Left ventricle myocardium superior (tissue), 1 donor: ENCODE measurements around the gene PPOX. TPM values are rescaled to one million over a fixed set of nuclear protein-coding genes. Genes with fewer than 3 reads are reported as not detected.

Experiments
- ATAC-seq: fragments of 200-7000 bp; cut with Tn5 transposase; one replicate; pipeline ENCODE4 v1.9.1; 2020; ENCODE audit warnings: mild to moderate bottlenecking, moderate library complexity
- DNase-seq: peaks from one replicate; pipeline ENCODE4 v3.0.0-alpha.2; 2020
- intact Hi-C: fragments of 100-400 bp; cut with micrococcal nuclease; formaldehyde crosslinking; loops from one replicate; pipeline ENCODE4 v1.11.0; 2022
- total RNA-seq: library from RNA; stranded (reverse); fragmentation: NEBNext Ultra II Directional; extraction: Animal tissue kit (Norgen Biotek cat#: 25700); gene quantifications from one replicate; pipeline ENCODE4 v1.2.1, GENCODE V29; 2021
- donor health status: DM: no; HTN: yes; CAD: no; lungs with severe emphysema.

The PPOX gene
- total RNA-seq, 1 donor from 2014 or later: 10.7 TPM

DNA sequence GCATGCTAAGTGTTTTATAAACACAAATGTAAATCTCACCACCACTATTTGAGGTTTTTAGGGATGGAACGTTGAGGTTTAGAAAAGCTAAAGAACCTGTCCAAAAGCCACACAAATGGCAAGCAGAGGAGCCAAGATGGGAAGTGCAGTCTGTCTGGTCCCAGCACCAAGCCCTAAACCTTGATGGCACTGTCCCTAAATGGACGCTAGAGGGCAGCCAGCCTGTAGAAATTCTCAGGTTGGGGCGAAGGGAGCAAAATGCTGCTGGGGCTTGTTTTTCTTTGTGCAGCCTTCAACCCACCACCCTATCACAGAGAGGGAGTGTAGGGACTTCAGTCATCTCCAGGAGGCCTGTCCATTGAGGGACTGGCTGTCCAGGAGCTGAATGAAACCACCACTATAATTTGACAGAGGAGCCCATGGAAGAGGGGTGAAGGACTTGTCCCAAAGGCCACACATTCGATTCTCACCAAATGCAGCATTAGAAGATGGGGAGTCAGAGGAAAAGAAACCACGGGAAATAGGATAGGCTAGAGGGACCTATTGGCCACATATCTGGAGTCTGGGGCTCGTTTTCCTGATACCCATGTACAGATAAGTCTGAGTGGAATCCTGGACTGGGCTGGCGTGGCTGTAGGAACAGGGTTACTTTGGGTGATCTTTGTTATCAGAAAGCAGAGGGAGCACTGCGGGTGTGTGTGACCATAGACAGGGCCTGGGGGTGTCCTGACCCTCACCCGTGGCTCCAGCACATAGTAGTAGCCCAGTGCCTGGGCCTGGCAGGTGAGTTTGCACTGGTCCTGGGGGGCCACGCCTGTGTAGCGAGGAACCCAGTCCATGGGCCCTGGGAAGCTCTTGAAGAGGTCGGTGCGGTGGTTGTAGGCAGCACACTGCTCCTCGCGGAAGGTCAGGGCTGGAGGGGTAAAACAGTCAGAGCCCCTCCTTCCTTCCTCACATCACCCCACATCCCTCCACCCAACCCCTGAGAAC, 26.5 kb downstream of the PPOX start:
- DNase-seq: peak; percentile 50
- peak; percentile 62 for ATAC-seq
- intact Hi-C loops: no loop called here

DNA sequence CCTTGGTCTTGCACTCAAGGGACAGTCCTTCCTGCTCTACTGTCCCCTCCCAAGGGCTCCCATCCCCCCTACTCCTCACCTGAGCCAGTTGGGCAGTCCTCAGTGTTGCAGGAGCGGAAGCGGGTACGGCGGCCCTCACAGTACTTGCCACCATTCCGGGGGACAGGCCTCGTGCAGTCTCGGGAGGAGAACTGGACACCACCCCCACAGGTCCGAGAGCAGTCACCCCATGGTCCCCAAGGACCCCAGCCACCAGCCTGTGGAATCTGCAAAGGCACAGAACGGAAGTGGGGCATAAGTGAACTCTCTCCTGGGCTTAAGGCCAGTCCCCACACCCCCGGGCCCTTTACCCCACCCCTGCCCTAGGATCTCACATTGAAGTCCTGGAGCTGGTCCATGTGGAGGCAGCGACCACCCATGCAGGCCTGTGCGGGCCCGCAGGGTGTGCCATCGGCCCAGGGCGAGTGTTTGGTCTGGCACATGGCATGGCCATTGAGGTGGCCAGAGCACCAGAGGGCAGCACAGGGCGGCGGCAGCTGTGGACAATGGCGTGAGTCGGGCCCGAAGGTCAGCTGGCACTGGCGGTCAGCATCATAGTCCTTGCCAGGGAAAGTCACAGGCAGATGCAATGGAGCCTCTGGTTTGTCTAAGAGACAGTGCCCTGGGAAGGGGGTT, 27.5 kb downstream of the PPOX start:
- ATAC-seq (no peak), DNase-seq (no peak)
- intact Hi-C loops: no loop called here

DNA sequence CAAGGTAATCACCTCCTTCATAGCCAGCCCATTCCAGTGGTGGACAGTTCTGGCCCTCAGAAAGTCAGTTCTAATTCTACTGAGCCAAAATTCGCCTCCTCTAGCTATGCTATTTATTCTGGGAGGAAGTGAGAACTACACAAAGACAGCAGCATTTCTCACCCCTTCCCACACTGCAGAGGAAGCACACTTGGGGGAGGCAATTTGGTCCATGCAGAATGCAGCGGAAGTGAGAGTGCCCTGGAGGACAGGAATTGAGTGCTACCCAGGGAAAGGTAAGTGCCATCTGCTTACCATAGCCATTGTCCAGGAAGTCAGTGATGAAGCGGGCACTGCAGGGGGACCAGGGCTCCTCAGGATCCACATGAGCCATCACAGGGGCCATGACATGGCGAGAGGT, 28.9 kb downstream of the PPOX start:
- intact Hi-C loops: no loop called here

DNA sequence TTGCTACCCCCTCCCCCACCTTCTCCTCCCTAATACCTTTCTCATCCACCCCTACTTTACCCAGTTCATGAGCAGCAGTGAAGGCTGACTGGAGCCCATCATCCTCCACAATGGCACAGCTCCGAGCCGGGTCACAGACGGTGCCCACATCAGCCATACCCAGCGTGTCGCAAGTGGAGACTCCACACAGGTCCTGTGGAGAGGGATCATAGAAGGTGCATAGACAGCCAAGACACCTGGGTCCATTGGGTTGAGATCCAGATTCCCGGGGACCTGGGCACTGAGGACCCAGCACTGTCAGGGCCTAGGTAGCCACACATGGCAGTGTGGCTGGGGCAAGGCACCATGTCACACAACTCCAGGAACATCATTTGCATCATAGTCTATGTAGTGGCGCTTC, 29.9 kb downstream of the PPOX start:
- ATAC-seq: no peak
- intact Hi-C loops: no loop called here
- no peak for DNase-seq

More for the DNA sequence above, 28.9 kb downstream of the PPOX start:
- no peak for DNase-seq
- no peak for ATAC-seq

DNA sequence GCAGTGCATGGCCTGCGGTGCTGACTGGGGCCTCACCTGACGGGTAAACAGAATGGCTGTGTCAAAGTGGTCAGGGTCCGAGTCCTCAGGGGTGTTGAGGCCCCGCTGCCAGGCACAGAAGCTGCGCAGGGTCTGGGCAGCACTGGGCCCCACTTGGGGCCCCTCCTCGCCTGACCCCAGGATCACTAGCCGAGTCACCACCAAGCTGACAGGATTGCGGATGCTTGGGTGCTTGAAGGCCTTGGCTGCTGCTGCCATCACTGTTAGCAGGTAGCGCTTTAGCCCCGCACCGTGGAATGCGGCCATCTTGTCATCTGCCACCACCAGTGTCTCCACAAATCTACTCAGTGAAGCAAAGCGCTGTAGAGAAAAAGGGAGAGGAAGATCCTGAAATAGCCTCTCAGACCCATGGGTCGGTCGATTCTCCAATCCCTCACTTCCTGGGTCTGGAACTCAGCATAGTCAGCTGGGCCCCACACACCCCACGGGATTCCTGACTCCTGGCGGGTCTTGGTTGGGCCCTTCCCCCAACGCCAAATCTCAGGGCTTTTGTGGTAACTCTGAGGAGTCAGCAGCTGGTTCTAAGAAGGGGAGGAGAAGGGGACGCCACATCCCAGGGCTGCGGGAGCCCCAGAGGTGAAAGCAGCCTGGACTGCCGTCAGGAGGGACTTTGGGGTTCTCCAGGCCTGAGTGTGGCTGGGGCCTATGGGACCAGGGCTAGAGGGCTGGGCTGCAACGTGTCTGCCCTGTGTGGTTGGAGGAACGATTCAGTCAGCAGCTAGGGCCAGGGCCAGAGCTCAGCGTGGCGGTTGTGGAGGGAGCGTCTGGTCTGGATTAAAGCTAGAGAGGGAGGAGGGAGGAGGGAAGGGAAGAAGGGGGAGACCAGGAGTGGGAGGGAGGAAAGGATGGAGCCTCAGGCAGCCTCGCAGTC, 30.6 kb downstream of the PPOX start:
- intact Hi-C loops: no loop called here
- peak; percentile 69 for DNase-seq
- peak; percentile 4 for ATAC-seq

DNA sequence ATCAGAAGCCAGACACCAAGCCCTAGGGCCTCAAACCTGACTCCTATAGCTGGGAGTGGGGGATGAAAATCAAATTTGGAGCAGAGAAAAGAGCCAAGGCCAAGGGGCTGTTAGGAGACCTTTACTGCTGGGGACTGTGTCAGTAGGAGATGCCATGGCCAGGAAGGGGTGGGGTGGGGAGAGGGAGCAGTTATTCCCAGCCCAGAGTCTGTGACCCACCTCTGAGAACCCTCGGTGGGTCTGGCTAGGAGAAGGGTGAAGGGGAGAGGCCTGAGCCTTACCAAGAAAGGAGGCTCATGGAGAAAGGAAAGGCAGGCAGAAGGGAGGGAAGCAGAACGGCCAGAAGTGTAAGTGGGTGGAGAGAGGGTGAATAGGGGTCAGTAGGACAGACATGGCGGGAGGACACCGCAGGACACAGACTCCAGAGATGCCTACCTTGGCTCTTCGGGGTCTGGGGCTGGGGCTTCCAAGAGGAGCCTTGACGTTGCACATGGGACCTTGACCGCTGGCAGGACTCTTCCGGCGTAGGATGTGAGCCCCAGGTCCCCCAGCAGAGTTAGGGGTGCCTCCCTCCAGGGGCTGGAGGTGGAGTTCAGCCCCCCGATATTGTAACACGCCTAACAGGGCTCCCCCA, 31.5 kb downstream of the PPOX start:
- DNase-seq: no peak
- intact Hi-C loops: no loop called here
- ATAC-seq: no peak

DNA sequence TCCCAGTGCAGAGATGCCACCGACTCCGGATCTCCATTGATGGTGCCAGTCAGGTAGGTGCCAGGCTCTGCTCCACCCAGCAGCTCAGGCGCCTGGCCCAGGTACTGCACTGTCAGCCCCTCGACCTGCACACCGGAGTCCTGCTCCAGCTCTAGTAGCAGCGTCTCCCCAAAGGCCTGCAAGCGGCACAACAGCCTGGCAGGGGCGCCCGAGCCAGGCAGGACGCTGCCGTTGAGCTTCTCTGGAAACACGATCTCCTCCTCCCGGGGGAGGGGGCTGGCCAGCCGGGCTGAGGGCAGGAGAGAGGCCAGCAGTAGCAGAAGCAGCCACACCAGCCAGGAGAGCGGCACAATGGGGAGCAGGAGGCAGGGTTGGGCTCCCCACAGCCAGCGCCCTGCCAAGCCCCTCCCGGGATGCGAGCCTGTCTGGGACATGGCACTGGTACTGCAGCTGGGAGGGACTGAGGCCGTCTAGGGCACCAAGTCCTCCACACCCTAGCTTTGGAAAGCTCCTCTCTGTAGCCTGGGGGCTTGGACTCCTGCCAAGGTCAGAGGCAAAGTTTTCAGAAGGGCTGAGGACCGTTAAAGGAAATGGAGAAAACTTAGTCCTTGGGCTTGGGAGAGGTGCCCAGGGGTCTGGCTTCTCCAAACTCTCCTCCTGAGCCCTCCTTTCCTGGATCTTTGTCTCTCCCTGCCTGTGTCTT, 32.1 kb downstream of the PPOX start:
- intact Hi-C loops: no loop called here
- DNase-seq (peak; percentile 59), ATAC-seq (peak; percentile 0)

DNA sequence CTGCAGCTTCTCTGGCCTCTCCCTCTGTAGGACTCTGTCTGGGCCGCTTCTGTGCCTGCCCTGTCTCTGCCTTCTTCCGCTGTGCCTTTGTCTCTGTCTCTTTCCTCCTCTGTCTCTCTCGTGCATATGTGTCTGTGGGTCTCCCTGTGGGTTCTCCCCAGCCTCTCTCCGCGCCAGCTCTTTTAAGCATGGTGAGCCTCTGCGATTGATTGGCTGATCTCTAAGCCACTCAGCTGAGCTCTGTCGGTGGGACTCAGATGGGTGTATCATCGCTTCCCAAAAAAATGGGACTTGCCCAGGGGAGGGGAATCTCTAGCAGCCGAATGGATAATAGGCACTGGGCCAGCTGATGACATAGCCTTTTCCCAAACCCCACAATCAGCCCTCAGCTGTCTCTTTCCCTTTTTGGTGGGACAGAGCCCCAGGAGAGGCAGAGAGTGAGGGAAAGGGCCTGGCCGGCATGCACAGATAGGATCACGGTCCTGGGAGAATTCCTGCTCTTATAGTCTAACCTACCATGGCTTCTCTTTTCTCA, 32.7 kb downstream of the PPOX start, which contains the start of gene ADAMTS4:
Gene ADAMTS4 (minus strand): TSS at position 158 of the 535 bp plus-strand sequence. CDS start 427 bp downstream, outside the sequence.
- DNase-seq (peak; percentile 69), ATAC-seq (peak; percentile 35)
- intact Hi-C loops: no loop called here

DNA sequence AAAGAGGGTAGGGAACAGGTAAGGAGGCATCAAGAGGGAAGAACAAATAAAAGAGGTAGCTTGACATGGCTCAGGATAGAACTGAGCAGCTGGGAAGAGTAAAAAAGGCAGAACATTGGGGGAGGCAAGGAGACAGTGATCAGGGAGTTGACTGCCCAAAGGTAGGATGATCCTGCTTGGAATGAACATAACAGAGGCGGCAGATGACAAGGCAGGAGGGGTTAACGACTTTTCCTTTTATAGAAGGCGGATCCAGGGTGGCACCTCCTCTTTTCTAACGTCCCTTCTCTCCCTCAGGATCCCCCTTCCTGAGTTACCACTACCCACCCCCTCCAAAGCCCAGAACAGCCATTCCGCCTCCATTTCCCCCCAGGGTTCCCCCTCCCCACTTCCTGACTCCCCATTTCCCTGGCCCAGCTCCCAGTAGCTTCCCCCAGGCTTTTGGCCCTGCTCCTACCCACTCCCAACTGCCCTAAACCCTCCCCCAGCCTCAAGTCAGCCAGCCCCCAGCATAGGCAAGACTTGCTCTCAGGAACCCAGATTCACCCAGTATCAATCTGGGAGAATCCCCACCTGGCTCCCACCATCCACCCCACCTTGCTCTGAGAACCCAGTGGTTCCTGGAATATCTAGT, 33.4 kb downstream of the PPOX start:
- intact Hi-C loops: loop anchor here (2.0 kb wide), 1 partner anchor 15 kb away; no protein-coding TSS in a partner anchor
- ATAC-seq (no peak), DNase-seq (no peak)

DNA sequence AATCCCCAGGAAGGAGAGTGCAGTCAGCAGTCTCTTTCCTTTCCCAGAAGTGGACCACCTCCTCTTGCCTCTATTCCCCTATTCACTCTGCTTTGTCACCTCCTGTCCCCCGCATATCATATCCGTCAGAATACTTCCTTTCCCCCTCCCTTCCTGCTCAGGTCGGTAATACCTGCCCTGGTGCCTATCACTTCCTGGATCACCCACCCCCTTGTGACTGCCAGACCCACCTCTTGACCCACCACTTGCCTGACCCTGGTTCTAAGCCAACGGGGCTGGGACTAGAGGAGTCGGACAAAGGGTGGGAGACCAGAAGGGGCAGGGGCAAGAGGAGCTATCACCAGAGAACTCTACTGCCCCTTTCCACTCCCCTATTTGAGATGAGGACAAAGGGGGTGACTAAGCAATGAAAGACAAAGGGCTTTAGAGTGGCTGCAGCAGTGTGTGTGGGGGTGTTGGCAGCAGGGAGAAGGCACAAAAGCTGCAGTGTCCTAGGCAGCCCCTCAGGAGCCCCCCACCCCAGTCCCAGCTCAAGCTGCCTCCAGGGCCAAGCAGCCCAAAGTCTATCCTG, 34.3 kb downstream of the PPOX start:
- no peak for DNase-seq
- no peak for ATAC-seq
- intact Hi-C loops: loop anchor here (2.0 kb wide), 1 partner anchor 16 kb away; no protein-coding TSS in a partner anchor

DNA sequence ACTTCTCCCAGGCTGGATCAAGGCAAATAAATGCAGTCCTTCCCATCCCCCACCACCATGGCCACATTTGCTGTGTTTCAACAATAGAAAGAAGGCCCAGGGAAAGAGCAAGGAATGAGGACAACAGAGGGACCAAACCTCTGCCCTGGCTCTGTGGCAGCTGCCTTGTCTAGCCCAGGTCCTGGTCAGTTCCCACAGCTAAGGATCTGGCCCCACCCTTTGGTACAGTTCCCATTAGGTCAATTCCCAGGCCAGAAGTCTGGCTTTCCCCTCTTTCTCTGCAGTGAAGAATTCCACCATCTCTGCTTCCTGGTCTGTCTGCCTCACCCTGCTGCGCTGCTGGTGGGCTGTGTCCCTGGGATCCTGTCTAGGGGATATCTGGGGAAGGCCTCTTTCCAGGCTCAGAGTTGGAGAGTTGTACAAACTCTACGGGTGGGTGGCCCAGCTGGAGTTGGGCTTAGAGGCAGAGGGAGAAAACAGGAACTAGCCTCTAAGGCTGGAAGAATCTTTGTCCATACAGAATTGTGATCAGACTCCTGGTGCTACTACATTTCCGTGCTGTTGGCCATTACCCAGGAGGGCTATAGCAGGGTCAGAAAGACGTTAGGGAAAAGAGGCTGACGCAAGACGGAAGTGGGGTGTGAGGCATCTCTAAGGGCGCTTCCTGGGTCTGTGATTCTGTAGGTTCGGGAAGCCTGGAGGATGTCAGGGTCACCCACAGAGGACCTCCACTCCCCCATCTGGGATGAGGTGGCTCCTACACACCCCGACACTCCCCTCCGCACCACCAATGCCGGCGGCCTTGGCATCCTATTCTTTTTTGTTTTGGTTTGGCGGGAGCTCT, 35.0 kb downstream of the PPOX start:
- peak; percentile 58 for DNase-seq
- ATAC-seq: peak; percentile 52
- intact Hi-C loops: loop anchor here (2.0 kb wide), 1 partner anchor 16 kb away; no protein-coding TSS in a partner anchor

DNA sequence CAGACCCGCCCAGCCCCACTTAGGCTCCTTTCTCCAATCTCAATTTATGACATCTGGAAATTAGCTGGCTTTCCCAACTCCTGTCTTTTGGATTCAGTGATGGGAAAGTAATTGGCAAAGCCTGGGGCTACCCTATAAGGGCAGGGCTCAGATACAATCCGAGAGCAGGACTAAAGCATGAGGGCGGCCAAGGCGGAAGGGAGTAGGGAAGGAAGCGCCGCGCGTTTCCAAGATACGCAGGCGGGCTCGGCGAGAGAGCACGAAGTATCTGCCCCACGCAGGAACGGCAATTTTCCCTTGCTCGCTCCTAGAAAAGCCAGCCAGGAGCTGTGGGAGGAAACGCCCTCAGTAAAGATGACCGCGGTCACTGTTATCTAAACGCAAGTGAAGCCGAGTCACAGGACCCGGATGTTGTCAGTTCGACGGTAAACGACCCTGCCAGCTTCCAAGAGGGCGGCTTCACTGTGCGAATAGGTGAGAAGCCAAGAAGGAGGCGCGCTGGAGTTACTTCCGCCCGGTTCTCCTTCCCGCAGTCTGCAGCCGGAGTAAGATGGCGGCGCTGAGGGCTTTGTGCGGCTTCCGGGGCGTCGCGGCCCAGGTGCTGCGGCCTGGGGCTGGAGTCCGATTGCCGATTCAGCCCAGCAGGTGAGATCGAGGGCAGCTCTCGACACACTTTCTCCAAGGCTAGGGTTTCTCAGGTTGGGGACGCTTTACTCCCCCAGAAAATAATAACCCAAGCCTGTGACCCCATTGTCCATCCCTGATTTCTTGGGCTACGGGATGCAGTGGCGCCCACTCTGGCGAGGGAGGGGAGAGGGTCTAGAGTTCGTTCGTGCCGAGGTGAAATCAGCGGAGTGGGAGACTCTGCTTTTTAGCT, 35.8 kb downstream of the PPOX start, which contains the start of gene NDUFS2:
Gene NDUFS2 (plus strand): TSS at position 532 of the 877 bp plus-strand sequence. CDS start 19 bp downstream, at position 551.
- intact Hi-C loops: loop anchor here (2.0 kb wide), 1 partner anchor 17 kb away; no protein-coding TSS in a partner anchor
- ATAC-seq: peak; percentile 84
- peak; percentile 97 for DNase-seq

DNA sequence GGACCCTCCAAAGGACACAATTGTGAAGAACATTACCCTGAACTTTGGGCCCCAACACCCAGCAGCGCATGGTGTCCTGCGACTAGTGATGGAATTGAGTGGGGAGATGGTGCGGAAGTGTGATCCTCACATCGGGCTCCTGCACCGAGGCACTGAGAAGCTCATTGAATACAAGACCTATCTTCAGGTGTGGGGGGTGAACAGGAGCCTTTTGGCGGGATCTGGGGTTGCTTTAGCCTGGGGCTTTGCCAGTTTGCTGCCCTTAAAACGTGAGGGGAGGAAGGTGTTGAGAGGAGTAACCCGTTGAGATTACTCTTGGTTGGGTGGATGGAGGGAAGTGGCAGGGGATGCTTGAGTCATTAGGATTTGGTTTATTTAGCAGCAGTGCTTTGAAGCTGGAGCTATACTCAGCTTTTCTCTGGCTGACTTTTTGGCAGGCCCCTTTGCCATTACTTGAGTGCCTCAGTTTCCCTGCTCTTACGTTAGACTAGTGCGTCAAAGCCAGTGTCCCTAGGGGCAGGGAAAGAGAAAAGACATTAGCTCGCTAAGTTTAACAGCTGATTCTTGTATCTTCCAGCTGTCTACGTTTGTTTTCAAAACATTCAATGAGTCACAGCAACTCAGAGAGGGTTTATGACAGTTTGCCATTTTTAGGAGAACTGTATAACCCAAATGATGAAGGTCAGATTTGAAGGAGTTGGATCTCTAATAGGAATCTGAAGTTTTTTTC, 40.4 kb downstream of the PPOX start:
- DNase-seq: no peak
- peak; percentile 38 for ATAC-seq
- intact Hi-C loops: no loop called here

DNA sequence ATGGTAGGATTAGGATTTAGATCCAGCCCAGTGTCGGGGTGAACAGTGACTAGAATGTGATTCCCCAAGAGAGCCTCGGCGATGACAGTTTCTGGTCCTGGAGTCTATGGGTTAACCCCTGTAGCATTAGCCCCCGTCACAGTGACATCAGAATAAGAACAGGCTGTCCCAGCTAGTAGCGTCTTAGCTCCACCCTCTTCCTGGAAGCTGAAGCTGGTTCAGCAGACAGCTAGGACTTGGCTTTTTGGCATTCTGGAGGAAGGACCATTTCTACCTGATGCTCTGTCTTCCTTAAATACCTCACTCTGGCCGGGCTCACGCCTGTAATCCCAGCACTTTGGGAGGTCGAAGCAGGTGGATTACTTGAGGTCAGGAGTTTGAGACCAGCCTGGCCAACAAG, 40.9 kb downstream of the PPOX start:
- DNase-seq (peak; percentile 46), ATAC-seq (peak; percentile 82)
- intact Hi-C loops: no loop called here
